ENCODE results near the gene STK40. TPM values are rescaled to one million over a fixed set of nuclear protein-coding genes. Genes with fewer than 3 reads are reported as not detected.

The STK40 gene
- total RNA-seq, 2 donors from 2014 or later, result 19.4 to 32.4 TPM

DNA sequence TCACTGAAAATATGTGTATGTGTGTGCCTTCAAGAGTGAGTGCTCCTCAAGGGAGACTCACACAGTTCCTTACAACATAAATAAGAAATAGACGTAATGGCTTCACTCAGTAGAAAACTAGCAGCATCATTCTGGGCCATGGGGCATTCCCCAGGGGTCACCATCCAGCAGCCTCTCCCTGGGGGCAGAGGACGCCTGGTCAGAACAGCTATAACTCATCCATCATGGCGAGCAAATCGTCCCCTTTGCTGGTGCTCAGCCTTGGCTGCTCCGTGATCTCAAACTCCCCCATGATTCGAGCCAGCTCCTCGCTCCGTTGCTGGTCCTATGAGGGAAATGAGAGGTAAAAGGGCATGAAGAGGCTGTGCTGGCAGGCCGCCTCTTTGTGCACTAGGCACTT, 32.2 kb upstream of the STK40 start:
- H3K9me3 ChIP-seq (ENCODE audit: control insufficient read depth, low read length), result peaks cover 14% of the 10 kb centered on the region
- H3K4me1 Mint-ChIP-seq, result peaks cover 2% of the 10 kb centered on the region
- H3K27ac Mint-ChIP-seq, result no peak overlapping the region
- H3K4me3 ChIP-seq (ENCODE audit: low read length), result no peak overlapping the region
- no peaks in the 10 kb centered on the region for H3K27me3 ChIP-seq (ENCODE audit: control insufficient read depth, insufficient read depth, low read length, poor library complexity, severe bottlenecking)
- H3K9ac ChIP-seq (ENCODE audit: extremely low read depth, low read length, poor library complexity, severe bottlenecking), result no peak overlapping the region
- 87 to 94% methylated on average over 6 to 9 of the region's 9 CpGs for WGBS, 2 experiments (ENCODE audit: insufficient coverage in 1 of 2, insufficient read length in 1 of 2)
- no peak for DNase-seq
- H3K4me3 Mint-ChIP-seq, result no peak overlapping the region
- H3K9me3 Mint-ChIP-seq, result peaks cover 13% of the 10 kb centered on the region
- TF ChIP-seq, protein P1, sequence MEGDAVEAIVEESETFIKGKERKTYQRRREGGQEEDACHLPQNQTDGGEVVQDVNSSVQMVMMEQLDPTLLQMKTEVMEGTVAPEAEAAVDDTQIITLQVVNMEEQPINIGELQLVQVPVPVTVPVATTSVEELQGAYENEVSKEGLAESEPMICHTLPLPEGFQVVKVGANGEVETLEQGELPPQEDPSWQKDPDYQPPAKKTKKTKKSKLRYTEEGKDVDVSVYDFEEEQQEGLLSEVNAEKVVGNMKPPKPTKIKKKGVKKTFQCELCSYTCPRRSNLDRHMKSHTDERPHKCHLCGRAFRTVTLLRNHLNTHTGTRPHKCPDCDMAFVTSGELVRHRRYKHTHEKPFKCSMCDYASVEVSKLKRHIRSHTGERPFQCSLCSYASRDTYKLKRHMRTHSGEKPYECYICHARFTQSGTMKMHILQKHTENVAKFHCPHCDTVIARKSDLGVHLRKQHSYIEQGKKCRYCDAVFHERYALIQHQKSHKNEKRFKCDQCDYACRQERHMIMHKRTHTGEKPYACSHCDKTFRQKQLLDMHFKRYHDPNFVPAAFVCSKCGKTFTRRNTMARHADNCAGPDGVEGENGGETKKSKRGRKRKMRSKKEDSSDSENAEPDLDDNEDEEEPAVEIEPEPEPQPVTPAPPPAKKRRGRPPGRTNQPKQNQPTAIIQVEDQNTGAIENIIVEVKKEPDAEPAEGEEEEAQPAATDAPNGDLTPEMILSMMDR (conservative IDR thresholded peaks at IDR 0.05), result no peak
- H3K27me3 Mint-ChIP-seq (ENCODE audit: insufficient read depth), result no peaks in the 10 kb centered on the region
- no peak overlapping the region for H3K27ac ChIP-seq (ENCODE audit: low read depth, low read length)
- H3K36me3 Mint-ChIP-seq (ENCODE audit: low read depth), result peaks cover 16% of the 10 kb centered on the region
- no peaks in the 10 kb centered on the region for H3K4me1 ChIP-seq (ENCODE audit: control insufficient read depth, insufficient read depth, low read length)
- H3K36me3 ChIP-seq (ENCODE audit: control insufficient read depth, insufficient read depth, low read length), result no peaks in the 10 kb centered on the region

DNA sequence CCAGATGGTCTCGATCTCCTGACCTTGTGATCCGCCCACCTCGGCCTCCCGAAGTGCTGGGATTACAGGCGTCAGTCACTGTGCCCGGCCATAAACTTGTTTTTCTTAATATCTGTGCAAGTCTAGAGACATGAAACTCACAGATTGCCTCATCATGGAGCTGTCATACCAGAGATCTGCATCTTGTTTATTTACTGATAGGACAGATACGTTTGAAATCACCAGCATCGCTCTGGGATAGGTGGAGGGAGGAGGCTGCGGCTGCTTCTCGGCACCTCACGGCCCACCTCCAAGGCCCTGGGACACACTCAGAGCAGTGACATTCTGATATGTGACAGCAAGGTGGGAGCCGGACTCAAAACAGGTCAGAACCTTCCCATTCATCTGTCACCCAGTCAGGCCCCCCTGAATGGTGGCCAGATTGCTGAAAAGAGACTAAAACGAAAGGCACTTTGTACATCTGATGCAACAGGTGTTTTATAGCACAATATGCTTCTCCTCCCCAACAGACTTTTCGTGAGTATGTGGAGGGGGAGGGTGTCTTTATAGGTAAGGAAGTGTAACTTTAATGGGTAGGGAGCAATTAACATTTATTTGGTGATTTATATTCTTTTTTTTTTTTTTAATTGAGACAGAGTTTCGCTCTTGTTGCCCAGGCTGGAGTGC, 30.1 kb upstream of the STK40 start:
- Histone ChIP-seq H3K27ac (ENCODE audit: low read depth, low read length) (no peak overlapping the region), H3K4me3 (ENCODE audit: low read length) (no peak overlapping the region), H3K4me1 (ENCODE audit: control insufficient read depth, insufficient read depth, low read length) (no peaks in the 10 kb centered on the region), H3K36me3 (ENCODE audit: control insufficient read depth, insufficient read depth, low read length) (no peaks in the 10 kb centered on the region), H3K9ac (ENCODE audit: extremely low read depth, low read length, poor library complexity, severe bottlenecking) (no peak overlapping the region), H3K9me3 (ENCODE audit: control insufficient read depth, low read length) (peaks cover 14% of the 10 kb centered on the region), H3K27me3 (ENCODE audit: control insufficient read depth, insufficient read depth, low read length, poor library complexity, severe bottlenecking) (no peaks in the 10 kb centered on the region)
- Mint-ChIP-seq H3K36me3 (ENCODE audit: low read depth) (peaks cover 26% of the 10 kb centered on the region), H3K4me1 (peaks cover 4% of the 10 kb centered on the region), H3K27me3 (ENCODE audit: insufficient read depth) (no peaks in the 10 kb centered on the region), H3K9me3 (peaks cover 13% of the 10 kb centered on the region), H3K27ac (no peak overlapping the region), H3K4me3 (no peak overlapping the region)
- TF ChIP-seq, protein P1 (conservative IDR thresholded peaks at IDR 0.05), result no peak
- no peak for DNase-seq
- WGBS, 2 experiments (ENCODE audit: insufficient coverage in 1 of 2, insufficient read length in 1 of 2), result 93 to 96% methylated on average over 11 to 15 of the region's 15 CpGs

DNA sequence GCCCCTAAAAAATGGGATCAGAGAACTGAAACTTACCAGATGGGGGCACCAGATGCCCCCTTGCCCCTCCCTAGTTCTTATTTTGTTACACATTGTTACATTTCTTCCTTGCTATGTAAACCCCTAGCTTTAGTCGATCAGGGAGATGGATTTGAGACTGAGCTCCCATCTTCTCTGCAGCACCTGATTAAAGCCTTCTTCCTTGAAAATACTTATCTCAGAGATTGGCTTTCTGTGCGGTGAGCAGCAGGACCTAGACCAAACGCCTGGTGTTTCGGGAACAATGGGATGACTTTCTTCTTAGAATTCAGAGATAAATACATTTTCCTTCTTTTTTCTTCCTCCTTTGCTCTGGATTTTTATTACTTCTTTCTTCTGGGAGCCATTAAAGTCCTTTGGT, 28.7 kb upstream of the STK40 start:
- no peak overlapping the region for H3K27ac ChIP-seq (ENCODE audit: low read depth, low read length)
- DNase-seq, result no peak
- Mint-ChIP-seq H3K27me3 (ENCODE audit: insufficient read depth) (no peaks in the 10 kb centered on the region), H3K4me1 (peaks cover 3% of the 10 kb centered on the region), H3K9me3 (peaks cover 13% of the 10 kb centered on the region), H3K36me3 (ENCODE audit: low read depth) (peaks cover 33% of the 10 kb centered on the region), H3K27ac (no peak overlapping the region), H3K4me3 (no peak overlapping the region)
- no peaks in the 10 kb centered on the region for H3K36me3 ChIP-seq (ENCODE audit: control insufficient read depth, insufficient read depth, low read length)
- no peaks in the 10 kb centered on the region for H3K27me3 ChIP-seq (ENCODE audit: control insufficient read depth, insufficient read depth, low read length, poor library complexity, severe bottlenecking)
- no peaks in the 10 kb centered on the region for H3K4me1 ChIP-seq (ENCODE audit: control insufficient read depth, insufficient read depth, low read length)
- TF ChIP-seq, protein P1 (conservative IDR thresholded peaks at IDR 0.05), result no peak
- H3K4me3 ChIP-seq (ENCODE audit: low read length), result no peak overlapping the region
- peaks cover 14% of the 10 kb centered on the region for H3K9me3 ChIP-seq (ENCODE audit: control insufficient read depth, low read length)
- 96 to 100% methylated on average over 3 to 4 of the region's 4 CpGs for WGBS, 2 experiments (ENCODE audit: insufficient coverage in 1 of 2, insufficient read length in 1 of 2)
- no peak overlapping the region for H3K9ac ChIP-seq (ENCODE audit: extremely low read depth, low read length, poor library complexity, severe bottlenecking)

Data from endodermal cell (in vitro differentiated cells).